ENCODE results near the gene SPDEF. TPM values are rescaled to one million over a fixed set of nuclear protein-coding genes. Genes with fewer than 3 reads are reported as not detected.
A peak's percentile ranks its signal among the peaks of the same experiment; 100 is the strongest.

Gene SPDEF
- total and polyA plus RNA-seq, 2 donors from 2014 or later, result 0.19 TPM; not detected in 1

GRCh38 chr6:34549026-34549803 lies 6.9 kb downstream of the SPDEF start:
- intact Hi-C loops (cut with DNase I), result no loop called here
- no peak overlapping the region for H3K9ac ChIP-seq (ENCODE audit: low read length in 3 of 3)
- no peak overlapping the region for H3K4me3 ChIP-seq (ENCODE audit: low read length in 3 of 3)
- DNase-seq (no peak), FAIRE-seq (no peak)
- no peaks in the 10 kb centered on the region for H3K36me3 ChIP-seq (ENCODE audit: control insufficient read depth in 2 of 3, insufficient read depth in 3 of 3, low read length in 3 of 3)
- no peak overlapping the region for H3K27ac ChIP-seq (ENCODE audit: low read depth in 2 of 2, low read length in 2 of 2)
- no peak for TF ChIP-seq CTCF (IDR thresholded peaks at IDR 0.05; ENCODE audit: borderline replicate concordance, extremely low read depth, insufficient read depth)
- no peaks in the 10 kb centered on the region for H3K9me3 ChIP-seq (ENCODE audit: control insufficient read depth in 2 of 3, insufficient read depth in 1 of 3, low read length in 3 of 3)
- H3K4me1 ChIP-seq (ENCODE audit: control insufficient read depth in 2 of 3, insufficient read depth in 2 of 3, low read depth in 1 of 3, low read length in 3 of 3), result peaks cover 0 to 5% (median 0%) of the 10 kb centered on the region in 3 donors
- H3K27me3 ChIP-seq (ENCODE audit: control insufficient read depth, insufficient read depth, low read length), result no peaks in the 10 kb centered on the region

- no peak for FAIRE-seq
- Histone ChIP-seq H3K27me3 (ENCODE audit: control insufficient read depth, insufficient read depth, low read length) (no peaks in the 10 kb centered on the region), H3K9ac (ENCODE audit: low read length in 3 of 3) (no peak overlapping the region), H3K9me3 (ENCODE audit: control insufficient read depth in 2 of 3, insufficient read depth in 1 of 3, low read length in 3 of 3) (no peaks in the 10 kb centered on the region), H3K36me3 (ENCODE audit: control insufficient read depth in 2 of 3, insufficient read depth in 3 of 3, low read length in 3 of 3) (no peaks in the 10 kb centered on the region), H3K27ac (ENCODE audit: low read depth in 2 of 2, low read length in 2 of 2) (no peak overlapping the region), H3K4me3 (ENCODE audit: low read length in 3 of 3) (no peak overlapping the region), H3K4me1 (ENCODE audit: control insufficient read depth in 2 of 3, insufficient read depth in 2 of 3, low read depth in 1 of 3, low read length in 3 of 3) (peaks cover 0 to 5% (median 0%) of the 10 kb centered on the region in 3 donors)
- DNase-seq, result peak in 1 of 5 donors; percentile 39
- intact Hi-C loops (cut with DNase I), result no loop called here
- TF ChIP-seq CTCF (IDR thresholded peaks at IDR 0.05; ENCODE audit: borderline replicate concordance, extremely low read depth, insufficient read depth), result no peak
These were observed 8.2 kb downstream of the SPDEF start for GRCh38 chr6:34547701-34548644.

GRCh38 chr6:34546551-34547321 lies 9.4 kb downstream of the SPDEF start:
- peak in 1 of 5 donors; percentile 79 for DNase-seq
- Histone ChIP-seq H3K4me1 (ENCODE audit: control insufficient read depth in 2 of 3, insufficient read depth in 2 of 3, low read depth in 1 of 3, low read length in 3 of 3) (peaks cover 0 to 5% (median 0%) of the 10 kb centered on the region in 3 donors), H3K36me3 (ENCODE audit: control insufficient read depth in 2 of 3, insufficient read depth in 3 of 3, low read length in 3 of 3) (no peaks in the 10 kb centered on the region), H3K4me3 (ENCODE audit: low read length in 3 of 3) (no peak overlapping the region), H3K9me3 (ENCODE audit: control insufficient read depth in 2 of 3, insufficient read depth in 1 of 3, low read length in 3 of 3) (no peaks in the 10 kb centered on the region), H3K27me3 (ENCODE audit: control insufficient read depth, insufficient read depth, low read length) (no peaks in the 10 kb centered on the region), H3K27ac (ENCODE audit: low read depth in 2 of 2, low read length in 2 of 2) (no peak overlapping the region), H3K9ac (ENCODE audit: low read length in 3 of 3) (no peak overlapping the region)
- intact Hi-C loops (cut with DNase I), result no loop called here
- no peak for TF ChIP-seq CTCF (IDR thresholded peaks at IDR 0.05; ENCODE audit: borderline replicate concordance, extremely low read depth, insufficient read depth)
- no peak for FAIRE-seq

Data from kidney (tissue), 14 donors.